ENCODE results near the gene EFNA5.

EFNA5 gene

DNA sequence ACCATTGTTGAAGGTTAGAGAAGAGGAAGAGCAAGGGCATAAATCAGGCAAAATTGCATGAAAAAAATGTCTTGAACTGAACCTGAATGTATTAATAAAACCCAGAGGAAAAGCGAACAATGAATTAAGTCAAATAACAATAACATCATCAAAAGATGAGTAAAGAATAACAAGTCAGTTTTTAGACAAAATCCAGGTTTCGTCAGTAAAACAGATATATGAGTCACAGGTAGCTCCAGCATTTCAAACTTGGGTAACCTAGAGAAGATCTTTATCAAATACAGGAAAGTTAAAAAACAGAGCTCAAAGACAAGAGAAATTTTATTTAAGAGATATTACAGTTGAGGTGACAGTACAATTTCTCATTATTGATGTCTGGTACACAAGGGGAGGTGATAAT is 332.4 kb downstream of the EFNA5 start:
- TF ChIP-seq MYC (IDR thresholded peaks at IDR 0.05; ENCODE audit: low read depth, low read length) (no peak), POLR2A (IDR thresholded peaks at IDR 0.05; ENCODE audit: extremely low read depth, insufficient read length) (no peak)
- TF ChIP-seq, protein P1, sequence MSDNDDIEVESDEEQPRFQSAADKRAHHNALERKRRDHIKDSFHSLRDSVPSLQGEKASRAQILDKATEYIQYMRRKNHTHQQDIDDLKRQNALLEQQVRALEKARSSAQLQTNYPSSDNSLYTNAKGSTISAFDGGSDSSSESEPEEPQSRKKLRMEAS (IDR thresholded peaks at IDR 0.05; ENCODE audit: low read depth, low read length), result no peak
- TF ChIP-seq, protein P2, sequence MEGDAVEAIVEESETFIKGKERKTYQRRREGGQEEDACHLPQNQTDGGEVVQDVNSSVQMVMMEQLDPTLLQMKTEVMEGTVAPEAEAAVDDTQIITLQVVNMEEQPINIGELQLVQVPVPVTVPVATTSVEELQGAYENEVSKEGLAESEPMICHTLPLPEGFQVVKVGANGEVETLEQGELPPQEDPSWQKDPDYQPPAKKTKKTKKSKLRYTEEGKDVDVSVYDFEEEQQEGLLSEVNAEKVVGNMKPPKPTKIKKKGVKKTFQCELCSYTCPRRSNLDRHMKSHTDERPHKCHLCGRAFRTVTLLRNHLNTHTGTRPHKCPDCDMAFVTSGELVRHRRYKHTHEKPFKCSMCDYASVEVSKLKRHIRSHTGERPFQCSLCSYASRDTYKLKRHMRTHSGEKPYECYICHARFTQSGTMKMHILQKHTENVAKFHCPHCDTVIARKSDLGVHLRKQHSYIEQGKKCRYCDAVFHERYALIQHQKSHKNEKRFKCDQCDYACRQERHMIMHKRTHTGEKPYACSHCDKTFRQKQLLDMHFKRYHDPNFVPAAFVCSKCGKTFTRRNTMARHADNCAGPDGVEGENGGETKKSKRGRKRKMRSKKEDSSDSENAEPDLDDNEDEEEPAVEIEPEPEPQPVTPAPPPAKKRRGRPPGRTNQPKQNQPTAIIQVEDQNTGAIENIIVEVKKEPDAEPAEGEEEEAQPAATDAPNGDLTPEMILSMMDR (IDR thresholded peaks at IDR 0.05; ENCODE audit: low read depth, low read length), result no peak
- no peak overlapping the region for H3K4me3 ChIP-seq (ENCODE audit: low read depth, low read length)
- DNase-seq (ENCODE audit: low read depth), result no peak

DNA sequence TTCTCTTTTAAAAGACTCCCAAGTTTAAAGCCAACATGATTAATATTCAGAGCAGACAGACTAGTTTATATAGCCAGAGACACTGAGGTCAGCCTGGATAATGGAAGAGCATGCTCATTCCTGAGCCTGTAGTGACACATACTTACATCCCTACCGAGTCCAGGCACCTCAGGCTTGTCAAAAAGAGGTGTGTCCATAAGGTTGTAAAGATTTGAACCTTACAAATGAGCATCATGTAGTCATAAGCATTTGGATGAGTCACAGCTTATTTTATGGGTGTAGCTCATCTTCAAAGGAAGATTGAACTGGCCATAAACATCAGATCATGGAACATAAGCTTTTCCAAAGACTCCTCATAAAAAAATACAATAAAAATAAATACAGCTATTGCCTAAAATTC is 333.5 kb downstream of the EFNA5 start:
- DNase-seq (ENCODE audit: low read depth), result no peak
- TF ChIP-seq, protein P2 (IDR thresholded peaks at IDR 0.05; ENCODE audit: low read depth, low read length), result no peak
- no peak for TF ChIP-seq MYC (IDR thresholded peaks at IDR 0.05; ENCODE audit: low read depth, low read length)
- no peak for TF ChIP-seq POLR2A (IDR thresholded peaks at IDR 0.05; ENCODE audit: extremely low read depth, insufficient read length)
- TF ChIP-seq, protein P1 (IDR thresholded peaks at IDR 0.05; ENCODE audit: low read depth, low read length), result no peak
- no peak overlapping the region for H3K4me3 ChIP-seq (ENCODE audit: low read depth, low read length)

DNA sequence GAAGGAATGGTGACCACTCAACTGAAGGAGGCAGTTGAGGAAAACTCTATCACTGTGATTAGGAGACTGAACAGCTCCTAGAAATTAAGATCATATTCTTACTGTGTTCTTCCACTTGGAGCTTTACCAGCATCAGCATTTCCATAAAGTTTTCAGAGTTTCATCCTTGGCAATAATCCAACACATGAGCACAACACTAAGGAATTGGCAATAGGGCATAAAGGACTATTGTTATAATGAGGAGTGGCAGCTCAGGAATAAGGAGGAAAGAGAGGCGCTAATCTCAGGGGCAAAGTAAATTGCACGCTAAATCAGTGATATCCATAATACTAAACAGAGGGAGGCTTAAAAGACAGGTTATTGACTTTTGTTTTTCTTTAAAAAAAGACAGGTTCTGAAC is 338.9 kb downstream of the EFNA5 start:
- DNase-seq (ENCODE audit: low read depth), result no peak
- no peak overlapping the region for H3K4me3 ChIP-seq (ENCODE audit: low read depth, low read length)
- TF ChIP-seq, protein P1 (IDR thresholded peaks at IDR 0.05; ENCODE audit: low read depth, low read length), result no peak
- TF ChIP-seq MYC (IDR thresholded peaks at IDR 0.05; ENCODE audit: low read depth, low read length) (no peak), POLR2A (IDR thresholded peaks at IDR 0.05; ENCODE audit: extremely low read depth, insufficient read length) (no peak)
- TF ChIP-seq, protein P2 (IDR thresholded peaks at IDR 0.05; ENCODE audit: low read depth, low read length), result no peak

DNA sequence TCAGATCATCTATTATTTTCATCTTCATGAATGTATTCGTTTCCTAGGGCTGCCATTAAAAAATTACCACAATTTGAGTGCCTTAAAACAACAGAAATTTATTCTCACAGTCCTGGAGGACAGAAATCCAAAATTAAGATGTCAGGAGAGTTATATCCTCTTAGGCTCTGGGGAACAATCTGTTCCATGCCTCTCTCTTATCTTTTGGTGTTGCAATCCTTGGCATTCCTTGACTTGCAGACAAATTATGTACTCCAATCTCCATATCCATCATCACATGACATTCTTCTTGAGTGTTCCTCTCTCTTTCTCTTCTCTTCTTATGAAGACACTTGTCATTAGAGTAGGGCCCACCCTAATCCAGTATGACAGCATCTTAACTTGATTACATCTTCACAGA is 339.4 kb downstream of the EFNA5 start:
- no peak for DNase-seq (ENCODE audit: low read depth)
- no peak overlapping the region for H3K4me3 ChIP-seq (ENCODE audit: low read depth, low read length)
- TF ChIP-seq MYC (IDR thresholded peaks at IDR 0.05; ENCODE audit: low read depth, low read length) (no peak), POLR2A (IDR thresholded peaks at IDR 0.05; ENCODE audit: extremely low read depth, insufficient read length) (no peak)
- TF ChIP-seq, protein P1 (IDR thresholded peaks at IDR 0.05; ENCODE audit: low read depth, low read length), result no peak
- TF ChIP-seq, protein P2 (IDR thresholded peaks at IDR 0.05; ENCODE audit: low read depth, low read length), result no peak

DNA sequence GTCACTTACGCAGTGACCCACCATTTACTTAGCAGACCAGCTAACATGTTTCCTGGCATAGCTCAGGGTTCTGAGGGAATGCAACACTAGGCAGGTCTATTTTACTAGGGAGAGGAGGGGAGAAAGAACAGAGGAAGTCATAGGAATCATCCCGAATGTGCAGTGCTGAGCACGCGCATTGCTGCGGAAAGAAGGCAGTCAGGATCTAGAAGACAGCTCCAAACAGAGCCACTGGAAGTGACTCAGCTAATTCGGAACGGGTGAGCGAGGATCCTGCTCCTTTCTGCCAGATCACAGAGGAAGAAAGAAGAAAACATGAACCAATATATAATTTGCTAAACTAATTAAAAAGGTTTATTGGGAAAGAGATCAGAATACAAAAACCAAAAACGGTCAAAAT is 339.8 kb downstream of the EFNA5 start:
- DNase-seq (ENCODE audit: low read depth), result no peak
- TF ChIP-seq POLR2A (IDR thresholded peaks at IDR 0.05; ENCODE audit: extremely low read depth, insufficient read length) (no peak), MYC (IDR thresholded peaks at IDR 0.05; ENCODE audit: low read depth, low read length) (no peak)
- TF ChIP-seq, protein P1 (IDR thresholded peaks at IDR 0.05; ENCODE audit: low read depth, low read length), result no peak
- TF ChIP-seq, protein P2 (IDR thresholded peaks at IDR 0.05; ENCODE audit: low read depth, low read length), result no peak
- no peak overlapping the region for H3K4me3 ChIP-seq (ENCODE audit: low read depth, low read length)

DNA sequence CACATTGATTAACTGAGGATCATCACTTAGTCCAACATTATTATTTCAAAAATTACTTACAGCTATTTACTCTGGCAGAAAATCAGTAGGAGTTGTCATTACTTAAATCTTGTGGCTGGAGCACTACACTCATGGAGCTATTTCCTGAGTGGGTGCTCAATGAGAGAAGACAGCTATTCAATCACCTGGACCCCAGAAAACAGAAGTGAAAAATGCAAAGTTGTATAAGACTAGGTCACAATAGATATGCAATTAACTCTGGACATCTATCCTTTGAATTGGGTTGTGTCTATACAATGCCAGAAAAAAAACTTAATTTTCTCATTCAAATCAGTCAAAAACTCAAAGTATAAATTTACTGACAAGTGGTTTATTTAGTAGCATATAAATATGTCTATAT is 340.9 kb downstream of the EFNA5 start:
- TF ChIP-seq, protein P1 (IDR thresholded peaks at IDR 0.05; ENCODE audit: low read depth, low read length), result no peak
- TF ChIP-seq, protein P2 (IDR thresholded peaks at IDR 0.05; ENCODE audit: low read depth, low read length), result no peak
- TF ChIP-seq POLR2A (IDR thresholded peaks at IDR 0.05; ENCODE audit: extremely low read depth, insufficient read length) (no peak), MYC (IDR thresholded peaks at IDR 0.05; ENCODE audit: low read depth, low read length) (no peak)
- H3K4me3 ChIP-seq (ENCODE audit: low read depth, low read length), result no peak overlapping the region
- DNase-seq (ENCODE audit: low read depth), result no peak

Measured in NB4 (cell line).